OCI-LY7 (cell line): Measurements from ENCODE around the gene NFKBIA. TPM values are rescaled to one million over a fixed set of nuclear protein-coding genes. Genes with fewer than 3 reads are reported as not detected.

Source experiments
- BruUV-seq: library from RNA; stranded (reverse); fragments of 400-500 nt; replicated peaks from 2 replicates; lab custom pipeline; 2021; lab: Mats Ljungman, UMichigan
- CTCF ChIA-PET: fragments of 300-600 bp; sonication (Branson Sonifier 250); formaldehyde crosslinking; loops from one replicate; lab custom pipeline; 2022; ENCODE audit warnings: antibody characterized with exemption; ENCODE audit not compliant: unreplicated experiment; lab: Charles Lee
- POLR2A ChIA-PET: fragments of 300-600 bp; sonication (Branson Sonifier 250); formaldehyde crosslinking; loops from one replicate; lab custom pipeline; 2022; ENCODE audit warnings: antibody characterized with exemption; lab: Charles Lee
- DNase-seq: peaks from one replicate; pipeline ENCODE4 v3.0.0-alpha.2; 2015; ENCODE audit warnings: low spot score
- H2AFZ ChIP-seq: fragments of 200-600 bp; sonication (generic), shearing (Covaris generic); 2 replicates; pipeline ENCODE4 v1.6.1; 2014; ENCODE audit warnings: mild to moderate bottlenecking, antibody characterized with exemption, low read length, moderate library complexity
- H3K27ac ChIP-seq: fragments of 200-600 bp; sonication (generic); 2 replicates; pipeline ENCODE4 v1.5.1; 2014; ENCODE audit warnings: mixed run types, low read depth, mild to moderate bottlenecking, moderate library complexity, low read length, inconsistent platforms; ENCODE audit not compliant: poor library complexity, severe bottlenecking
- H3K36me3 ChIP-seq: fragments of 200-600 bp; sonication (generic); 2 replicates; pipeline ENCODE4 v1.6.1; 2014; ENCODE audit warnings: mild to moderate bottlenecking, antibody characterized with exemption, low read length, moderate library complexity, mixed read lengths; ENCODE audit not compliant: insufficient read depth
- H3K4me1 ChIP-seq: fragments of 200-600 bp; sonication (generic); 2 replicates; pipeline ENCODE4 v1.5.1; 2014; ENCODE audit warnings: mild to moderate bottlenecking, low read length; ENCODE audit not compliant: insufficient read depth, poor library complexity, severe bottlenecking
- H3K4me2 ChIP-seq: fragments of 200-600 bp; sonication (generic); 2 replicates; pipeline ENCODE4 v1.6.1; 2014; ENCODE audit warnings: mild to moderate bottlenecking, low read length
- H3K4me3 ChIP-seq: fragments of 200-600 bp; sonication (generic); 2 replicates; pipeline ENCODE4 v1.5.1; 2014; ENCODE audit warnings: mild to moderate bottlenecking, low read depth, low read length; ENCODE audit not compliant: poor library complexity, severe bottlenecking
- H3K79me2 ChIP-seq: fragments of 200-600 bp; sonication (generic); 2 replicates; pipeline ENCODE4 v1.6.1; 2016; ENCODE audit warnings: low read depth, mild to moderate bottlenecking, low read length, moderate library complexity, mixed read lengths; ENCODE audit not compliant: insufficient read depth
- H3K9me2 ChIP-seq: fragments of 200-600 bp; sonication (generic); 2 replicates; pipeline ENCODE4 v1.6.1; 2016; ENCODE audit warnings: mild to moderate bottlenecking, low read length, mixed read lengths; ENCODE audit not compliant: insufficient read depth
- H3K9me3 ChIP-seq: fragments of 200-600 bp; sonication (generic); 2 replicates; pipeline ENCODE4 v1.6.1; 2014; ENCODE audit warnings: mild to moderate bottlenecking, mixed run types, low read length, mixed read lengths
- H4K20me1 ChIP-seq: fragments of 200-600 bp; sonication (generic); 2 replicates; pipeline ENCODE4 v1.6.1; 2014; ENCODE audit warnings: mild to moderate bottlenecking, antibody characterized with exemption, low read length, moderate library complexity, mixed read lengths; ENCODE audit not compliant: insufficient read depth
- EZH2phosphoT487 ChIP-seq: fragments of 200-600 bp; sonication (generic); IDR thresholded peaks from 2 replicates; pipeline ENCODE4 v1.6.1; 2018; ENCODE audit warnings: low read depth, borderline replicate concordance, mild to moderate bottlenecking, mixed run types, antibody characterized with exemption, low read length, moderate library complexity, mixed read lengths
- intact Hi-C: fragments of 100-400 bp; cut with micrococcal nuclease; formaldehyde crosslinking; loops from one replicate; pipeline ENCODE4 v1.10.0; 2022; ENCODE audit not compliant: unreplicated experiment
- total RNA-seq, 2 experiments: library from RNA; depleted of rRNA in 1 of 2; stranded (reverse); fragments of >200 nt in 1 of 2; shearing (Covaris generic) in 1 of 2; gene quantifications; 2 replicates each; pipeline ENCODE4 v1.2.3, GENCODE V29; 2014 to 2022
- TF ChIP-seq, protein P1 (sequence below): fragments of 200-600 bp; sonication (generic); conservative IDR thresholded peaks from 2 replicates; pipeline ENCODE4 v1.5.1; 2014; ENCODE audit warnings: mild to moderate bottlenecking, antibody characterized with exemption, low read length, moderate library complexity, mixed read lengths

Gene NFKBIA
- total RNA-seq, 2 experiments from 2014 or later: 43.6 to 100 TPM

DNA sequence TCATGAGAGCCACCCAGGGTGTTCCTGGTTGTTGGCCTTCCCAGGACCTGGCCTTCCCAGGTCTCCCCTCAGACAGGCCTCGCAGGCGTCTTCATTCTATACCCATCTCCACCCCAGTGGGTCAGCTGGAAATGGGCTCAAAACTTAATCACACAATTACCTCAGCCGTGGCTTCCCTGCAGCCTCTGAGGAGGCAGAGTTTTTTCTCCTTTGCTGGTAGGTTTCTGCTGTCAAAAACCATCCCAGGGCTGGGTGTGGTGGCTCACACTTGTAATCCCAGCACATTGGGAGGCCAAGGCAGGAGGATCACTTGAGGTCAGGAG is 13.2 kb downstream of the NFKBIA start:
- intact Hi-C loops: no loop called here
- Histone ChIP-seq H3K79me2 (no peaks in the 10 kb centered on the region), H4K20me1 (no peaks in the 10 kb centered on the region), H3K36me3 (no peaks in the 10 kb centered on the region), H3K9me3 (no peaks in the 10 kb centered on the region), H2AFZ (no peak overlapping the region), H3K4me3 (no peak overlapping the region), H3K4me1 (no peaks in the 10 kb centered on the region), H3K4me2 (no peak overlapping the region), H3K9me2 (no peaks in the 10 kb centered on the region), H3K27ac (no peak overlapping the region)
- ChIA-PET CTCF (no interaction called here), POLR2A (interaction anchor here (0.5 to 1.3 kb wide), 3 partner anchors 20 to 955 kb away, joined by 3 read pairs; no protein-coding TSS in a partner anchor)
- no TSS peak for BruUV-seq
- DNase-seq: no peak
- TF ChIP-seq, protein P1, sequence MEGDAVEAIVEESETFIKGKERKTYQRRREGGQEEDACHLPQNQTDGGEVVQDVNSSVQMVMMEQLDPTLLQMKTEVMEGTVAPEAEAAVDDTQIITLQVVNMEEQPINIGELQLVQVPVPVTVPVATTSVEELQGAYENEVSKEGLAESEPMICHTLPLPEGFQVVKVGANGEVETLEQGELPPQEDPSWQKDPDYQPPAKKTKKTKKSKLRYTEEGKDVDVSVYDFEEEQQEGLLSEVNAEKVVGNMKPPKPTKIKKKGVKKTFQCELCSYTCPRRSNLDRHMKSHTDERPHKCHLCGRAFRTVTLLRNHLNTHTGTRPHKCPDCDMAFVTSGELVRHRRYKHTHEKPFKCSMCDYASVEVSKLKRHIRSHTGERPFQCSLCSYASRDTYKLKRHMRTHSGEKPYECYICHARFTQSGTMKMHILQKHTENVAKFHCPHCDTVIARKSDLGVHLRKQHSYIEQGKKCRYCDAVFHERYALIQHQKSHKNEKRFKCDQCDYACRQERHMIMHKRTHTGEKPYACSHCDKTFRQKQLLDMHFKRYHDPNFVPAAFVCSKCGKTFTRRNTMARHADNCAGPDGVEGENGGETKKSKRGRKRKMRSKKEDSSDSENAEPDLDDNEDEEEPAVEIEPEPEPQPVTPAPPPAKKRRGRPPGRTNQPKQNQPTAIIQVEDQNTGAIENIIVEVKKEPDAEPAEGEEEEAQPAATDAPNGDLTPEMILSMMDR: no peak
- TF ChIP-seq EZH2phosphoT487: no peak

DNA sequence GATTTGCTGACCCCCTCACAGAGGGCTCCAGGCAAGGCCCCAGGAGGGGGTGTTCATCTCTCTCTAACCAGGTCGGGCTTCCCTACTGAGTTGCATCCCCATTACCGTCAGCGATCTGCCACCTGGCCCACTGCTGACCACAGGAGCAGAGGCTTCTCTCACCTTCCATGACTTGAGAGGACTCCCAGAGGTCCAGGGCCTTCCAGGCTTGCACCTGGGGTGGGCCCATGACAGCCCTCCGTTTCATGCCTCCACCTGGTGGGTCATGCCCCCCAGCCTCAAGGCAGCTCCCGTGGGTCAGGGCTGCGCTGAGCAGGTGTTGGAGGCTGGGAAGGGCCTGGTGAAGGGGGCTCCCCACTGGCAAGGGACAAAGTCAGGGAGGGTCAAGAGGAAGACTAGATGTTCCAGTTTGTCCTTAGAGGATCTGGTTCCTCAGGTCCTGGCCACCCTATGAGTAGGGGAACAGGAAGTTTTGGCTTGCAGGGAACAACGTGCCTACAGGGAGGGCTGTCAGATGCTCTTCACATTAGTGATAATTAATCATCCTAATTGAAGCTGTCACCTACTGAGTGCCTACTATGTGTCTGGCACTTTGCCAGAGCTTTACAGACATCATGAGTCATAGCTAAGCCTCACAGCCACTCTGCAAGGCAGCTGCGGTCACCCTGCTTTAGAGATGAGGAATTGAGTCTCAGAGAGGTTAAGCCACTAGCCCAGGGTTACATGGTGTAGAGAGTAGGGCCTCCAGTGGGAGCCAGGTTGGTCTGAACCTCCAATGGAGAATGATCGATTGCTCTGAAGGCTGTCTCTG is 13.8 kb downstream of the NFKBIA start:
- H3K4me2 ChIP-seq: no peak overlapping the region
- H3K27ac ChIP-seq: no peak overlapping the region
- no peaks in the 10 kb centered on the region for H3K9me2 ChIP-seq
- no peaks in the 10 kb centered on the region for H3K4me1 ChIP-seq
- no peak overlapping the region for H2AFZ ChIP-seq
- H3K4me3 ChIP-seq: no peak overlapping the region
- intact Hi-C loops: no loop called here
- ChIA-PET POLR2A (interaction anchor here (1.3 kb wide), 1 partner anchor 20 kb away, joined by 3 read pairs; no protein-coding TSS in a partner anchor), CTCF (no interaction called here)
- TF ChIP-seq, protein P1: no peak
- no peak for TF ChIP-seq EZH2phosphoT487
- no peak for DNase-seq
- no TSS peak for BruUV-seq
- no peaks in the 10 kb centered on the region for H4K20me1 ChIP-seq
- no peaks in the 10 kb centered on the region for H3K36me3 ChIP-seq
- H3K9me3 ChIP-seq: no peaks in the 10 kb centered on the region
- H3K79me2 ChIP-seq: no peaks in the 10 kb centered on the region

DNA sequence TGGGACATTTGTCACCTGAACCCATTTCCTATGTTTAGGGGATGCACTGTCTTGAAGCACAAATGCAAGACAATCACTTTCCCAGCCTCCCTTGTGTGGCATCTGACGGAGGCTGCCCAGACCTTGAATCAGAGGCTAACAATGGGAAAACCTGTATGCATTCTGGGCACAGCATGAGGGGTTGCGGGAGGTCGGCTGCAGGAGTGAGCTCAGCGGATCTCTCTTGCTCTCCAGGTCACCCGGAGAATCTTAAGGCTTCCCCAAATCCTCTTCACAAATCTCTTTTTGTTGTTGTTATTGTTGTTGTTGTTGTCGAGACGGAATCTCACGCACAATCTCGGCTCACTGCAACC is 15.3 kb downstream of the NFKBIA start:
- H2AFZ ChIP-seq: no peak overlapping the region
- H3K4me2 ChIP-seq: no peak overlapping the region
- TF ChIP-seq EZH2phosphoT487: no peak
- TF ChIP-seq, protein P1: no peak
- H3K27ac ChIP-seq: no peak overlapping the region
- CTCF ChIA-PET: interaction anchor here (0.6 kb wide), 1 partner anchor 13 kb away, joined by 3 read pairs; no protein-coding TSS in a partner anchor
- no peaks in the 10 kb centered on the region for H3K9me2 ChIP-seq
- BruUV-seq: no TSS peak
- no peaks in the 10 kb centered on the region for H3K9me3 ChIP-seq
- intact Hi-C loops: no loop called here
- H4K20me1 ChIP-seq: no peaks in the 10 kb centered on the region
- no peaks in the 10 kb centered on the region for H3K4me1 ChIP-seq
- H3K4me3 ChIP-seq: no peak overlapping the region
- POLR2A ChIA-PET: interaction anchor here (0.6 kb wide), 1 partner anchor 94 kb away, joined by 3 read pairs; no protein-coding TSS in a partner anchor
- no peaks in the 10 kb centered on the region for H3K36me3 ChIP-seq
- no peak for DNase-seq
- no peaks in the 10 kb centered on the region for H3K79me2 ChIP-seq
